SK-N-SH (cell line): ENCODE data around the gene ASZ1.

Experiments
- CHD2 ChIP-seq: fragments of 150-350 bp; IDR thresholded peaks from 2 replicates; pipeline ENCODE4 v1.6.1; 2018; ENCODE audit warnings: low read length; ENCODE audit not compliant: partially characterized antibody
- CTCF ChIP-seq: fragments of 200-600 bp; sonication (generic); IDR thresholded peaks from 2 replicates; pipeline ENCODE4 v1.6.1; 2017; ENCODE audit warnings: antibody characterized with exemption, mild to moderate bottlenecking, moderate library complexity
- GATA2 ChIP-seq: sonication (generic); formaldehyde crosslinking; IDR thresholded peaks from 2 replicates; pipeline ENCODE4 v1.5.0; 2020; ENCODE audit warnings: mild to moderate bottlenecking, missing genetic modification reagents
- RCOR1 ChIP-seq: fragments of 150-350 bp; IDR thresholded peaks from 2 replicates; pipeline ENCODE4 v1.6.1; 2017; ENCODE audit warnings: antibody characterized with exemption, low read length
- RXRA ChIP-seq: IDR thresholded peaks from 2 replicates; pipeline ENCODE4 v1.4.0; 2012; ENCODE audit warnings: low read depth, mild to moderate bottlenecking, borderline replicate concordance
- SIN3A ChIP-seq: IDR thresholded peaks from 2 replicates; pipeline ENCODE4 v1.6.1; 2012; ENCODE audit warnings: low read depth, mild to moderate bottlenecking, low read length, moderate library complexity, borderline replicate concordance
- YY1 ChIP-seq: IDR thresholded peaks from 2 replicates; pipeline ENCODE4 v1.4.0; 2012; ENCODE audit warnings: low read depth, mild to moderate bottlenecking

- TF ChIP-seq RXRA, result no peak
- no peak for TF ChIP-seq CTCF
- no peak for TF ChIP-seq YY1
- no peak for TF ChIP-seq RCOR1
- TF ChIP-seq SIN3A, result no peak
- no peak for TF ChIP-seq GATA2 (CRISPR knock-in tag)
- no peak for TF ChIP-seq CHD2
These were observed 44.2 kb downstream of the ASZ1 start for GRCh38 chr7:117383046-117383445.
